Bronchial epithelial cell (primary cell): ENCODE measurements around the gene G6PC2. TPM values are rescaled to one million over a fixed set of nuclear protein-coding genes. Genes with fewer than 3 reads are reported as not detected.

Experiments used
- DNase-seq: peaks from one replicate; pipeline ENCODE4 v3.0.0-alpha.2; 2010; ENCODE audit warnings: low read depth
- FAIRE-seq: peaks from 2 replicates; lab custom pipeline; 2011; peaks lifted over from hg19 to GRCh38; lab: Jason Lieb, UNC
- H3K27me3 ChIP-seq: 2 replicates; pipeline ENCODE4 v1.5.1; 2011; ENCODE audit warnings: low read length; ENCODE audit not compliant: control insufficient read depth, insufficient read depth
- H3K36me3 ChIP-seq: 2 replicates; pipeline ENCODE4 v1.5.1; 2011; ENCODE audit warnings: low read length; ENCODE audit not compliant: control insufficient read depth, insufficient read depth
- H3K4me3 ChIP-seq: 2 replicates; pipeline ENCODE4 v1.5.1; 2011; ENCODE audit warnings: mild to moderate bottlenecking, low read depth, low read length, control low read depth
- total RNA-seq: library from RNA; depleted of rRNA; stranded (reverse); fragments of >200 nt; gene quantifications from 2 replicates; pipeline ENCODE4 v1.2.1, GENCODE V29; 2014
- TF ChIP-seq, protein P1 (sequence below): IDR thresholded peaks from 2 replicates; pipeline ENCODE4 v1.5.1; 2011; ENCODE audit warnings: mild to moderate bottlenecking, moderate library complexity, low read length, control low read depth, inconsistent platforms; ENCODE audit not compliant: insufficient read depth, severe bottlenecking

The G6PC2 gene
- total RNA-seq, 1 donor from 2014 or later = not detected

- TF ChIP-seq, protein P1, sequence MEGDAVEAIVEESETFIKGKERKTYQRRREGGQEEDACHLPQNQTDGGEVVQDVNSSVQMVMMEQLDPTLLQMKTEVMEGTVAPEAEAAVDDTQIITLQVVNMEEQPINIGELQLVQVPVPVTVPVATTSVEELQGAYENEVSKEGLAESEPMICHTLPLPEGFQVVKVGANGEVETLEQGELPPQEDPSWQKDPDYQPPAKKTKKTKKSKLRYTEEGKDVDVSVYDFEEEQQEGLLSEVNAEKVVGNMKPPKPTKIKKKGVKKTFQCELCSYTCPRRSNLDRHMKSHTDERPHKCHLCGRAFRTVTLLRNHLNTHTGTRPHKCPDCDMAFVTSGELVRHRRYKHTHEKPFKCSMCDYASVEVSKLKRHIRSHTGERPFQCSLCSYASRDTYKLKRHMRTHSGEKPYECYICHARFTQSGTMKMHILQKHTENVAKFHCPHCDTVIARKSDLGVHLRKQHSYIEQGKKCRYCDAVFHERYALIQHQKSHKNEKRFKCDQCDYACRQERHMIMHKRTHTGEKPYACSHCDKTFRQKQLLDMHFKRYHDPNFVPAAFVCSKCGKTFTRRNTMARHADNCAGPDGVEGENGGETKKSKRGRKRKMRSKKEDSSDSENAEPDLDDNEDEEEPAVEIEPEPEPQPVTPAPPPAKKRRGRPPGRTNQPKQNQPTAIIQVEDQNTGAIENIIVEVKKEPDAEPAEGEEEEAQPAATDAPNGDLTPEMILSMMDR = no peak
- Histone ChIP-seq H3K36me3 (no peaks in the 10 kb centered on the region), H3K27me3 (peaks cover 12% of the 10 kb centered on the region), H3K4me3 (no peak overlapping the region)
- DNase-seq (no peak), FAIRE-seq (no peak)
These were observed 11.4 kb downstream of the G6PC2 start for GRCh38 chr2:168912466-168912865.

DNA sequence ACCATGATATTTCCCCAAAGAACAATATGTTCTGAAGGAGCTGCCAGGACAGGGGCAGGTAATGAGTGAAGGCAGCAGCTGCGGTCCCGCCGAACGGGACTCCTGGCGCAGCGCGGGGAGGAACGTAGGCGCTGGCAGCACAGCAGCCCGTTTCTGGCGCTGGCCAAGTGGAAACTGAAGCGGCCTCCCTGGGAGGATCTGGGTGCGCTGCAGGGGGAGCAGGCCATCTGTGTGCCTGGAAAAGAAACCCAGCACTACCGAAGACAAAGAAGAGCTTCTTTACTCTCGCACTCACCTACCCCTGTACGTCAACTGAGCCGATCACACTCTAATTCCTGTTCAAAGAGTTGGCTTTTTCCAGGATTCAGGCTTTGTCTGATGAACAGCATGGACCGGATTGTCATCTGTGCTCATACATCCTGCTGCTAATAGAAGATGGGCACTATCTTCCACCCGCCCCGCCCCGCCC lies 11.8 kb downstream of the G6PC2 start:
- H3K27me3 ChIP-seq = peaks cover 11% of the 10 kb centered on the region
- no peak for DNase-seq
- no peaks in the 10 kb centered on the region for H3K36me3 ChIP-seq
- no peak overlapping the region for H3K4me3 ChIP-seq
- no peak for FAIRE-seq
- TF ChIP-seq, protein P1 = no peak

GRCh38 chr2:168913495-168913894 lies 12.4 kb downstream of the G6PC2 start:
- H3K36me3 ChIP-seq = no peaks in the 10 kb centered on the region
- TF ChIP-seq, protein P1 = no peak
- H3K27me3 ChIP-seq = peaks cover 11% of the 10 kb centered on the region
- no peak for DNase-seq
- H3K4me3 ChIP-seq = no peak overlapping the region
- FAIRE-seq = no peak

- H3K4me3 ChIP-seq = no peak overlapping the region
- H3K27me3 ChIP-seq = peaks cover 9% of the 10 kb centered on the region
- DNase-seq (no peak), FAIRE-seq (no peak)
- TF ChIP-seq, protein P1 = no peak
- H3K36me3 ChIP-seq = no peaks in the 10 kb centered on the region
These were observed 14.6 kb downstream of the G6PC2 start for GRCh38 chr2:168915441-168916330.

GRCh38 chr2:168916331-168916675 lies 15.2 kb downstream of the G6PC2 start:
- DNase-seq (no peak), FAIRE-seq (no peak)
- Histone ChIP-seq H3K36me3 (no peaks in the 10 kb centered on the region), H3K27me3 (peaks cover 9% of the 10 kb centered on the region), H3K4me3 (no peak overlapping the region)
- TF ChIP-seq, protein P1 = no peak
